ENCODE data around the gene CUTA.
A peak's percentile ranks its signal among the peaks of the same experiment; 100 is the strongest.

The CUTA gene

GRCh38 chr6:33417903-33418689 is at the start of gene CUTA:
Gene CUTA, minus strand, starts transcription at chr6:33418107. Its CDS starts 107 bp downstream, at chr6:33418000.
- DNase-seq (ENCODE audit: low read depth in 1 of 2, low spot score in 1 of 2): peak; percentile 93 to 99

- DNase-seq (ENCODE audit: low read depth in 1 of 2, low spot score in 1 of 2): no peak
Measured at GRCh38 chr6:33467091-33467490, 49.2 kb upstream of the CUTA start.

GRCh38 chr6:33466075-33466735 is 48.3 kb upstream of the CUTA start:
- no peak for DNase-seq (ENCODE audit: low read depth in 1 of 2, low spot score in 1 of 2)

- no peak for DNase-seq (ENCODE audit: low read depth in 1 of 2, low spot score in 1 of 2)
Measured at GRCh38 chr6:33459226-33459625, 41.3 kb upstream of the CUTA start.

GRCh38 chr6:33458676-33459075 is 40.8 kb upstream of the CUTA start:
- DNase-seq (ENCODE audit: low read depth in 1 of 2, low spot score in 1 of 2): no peak

GRCh38 chr6:33456156-33456555 is 38.2 kb upstream of the CUTA start:
- no peak for DNase-seq (ENCODE audit: low read depth in 1 of 2, low spot score in 1 of 2)

GRCh38 chr6:33455051-33455450 is 37.1 kb upstream of the CUTA start:
- DNase-seq (ENCODE audit: low read depth in 1 of 2, low spot score in 1 of 2): no peak

GRCh38 chr6:33454009-33454946 is 36.4 kb upstream of the CUTA start, which contains the start of gene ZBTB9:
Gene ZBTB9, plus strand, starts transcription at chr6:33454576. Its CDS starts 525 bp downstream, at chr6:33455101.
- peak; percentile 83 to 86 for DNase-seq (ENCODE audit: low read depth in 1 of 2, low spot score in 1 of 2)

- no peak for DNase-seq (ENCODE audit: low read depth in 1 of 2, low spot score in 1 of 2)
Measured at GRCh38 chr6:33453393-33454008, 35.6 kb upstream of the CUTA start.

- no peak for DNase-seq (ENCODE audit: low read depth in 1 of 2, low spot score in 1 of 2)
Measured at GRCh38 chr6:33452496-33452895, 34.6 kb upstream of the CUTA start.

- no peak for DNase-seq (ENCODE audit: low read depth in 1 of 2, low spot score in 1 of 2)
Measured at GRCh38 chr6:33451606-33452005, 33.7 kb upstream of the CUTA start.

- no peak for DNase-seq (ENCODE audit: low read depth in 1 of 2, low spot score in 1 of 2)
Measured at GRCh38 chr6:33450434-33450833, 32.5 kb upstream of the CUTA start.

GRCh38 chr6:33446356-33446755 is 28.4 kb upstream of the CUTA start:
- DNase-seq (ENCODE audit: low read depth in 1 of 2, low spot score in 1 of 2): no peak

GRCh38 chr6:33445119-33445603 is 27.3 kb upstream of the CUTA start:
- DNase-seq (ENCODE audit: low read depth in 1 of 2, low spot score in 1 of 2): no peak

GRCh38 chr6:33443619-33444504 is 26.0 kb upstream of the CUTA start:
- no peak for DNase-seq (ENCODE audit: low read depth in 1 of 2, low spot score in 1 of 2)

GRCh38 chr6:33443025-33443424 is 25.1 kb upstream of the CUTA start:
- DNase-seq (ENCODE audit: low read depth in 1 of 2, low spot score in 1 of 2): no peak

- no peak for DNase-seq (ENCODE audit: low read depth in 1 of 2, low spot score in 1 of 2)
Measured at GRCh38 chr6:33442283-33442682, 24.4 kb upstream of the CUTA start.

GRCh38 chr6:33441457-33441856 is 23.6 kb upstream of the CUTA start:
- no peak for DNase-seq (ENCODE audit: low read depth in 1 of 2, low spot score in 1 of 2)

- no peak for DNase-seq (ENCODE audit: low read depth in 1 of 2, low spot score in 1 of 2)
Measured at GRCh38 chr6:33440649-33441309, 22.9 kb upstream of the CUTA start.

Data from stimulated activated CD4-positive, alpha-beta T cell treated with anti-CD3 and anti-CD28 coated beads, Interleukin-15, amount 100 ng/mL, for 1 hour (primary cell).